Measurements from ENCODE around the gene TRIP13. TPM values are rescaled to one million over a fixed set of nuclear protein-coding genes. Genes with fewer than 3 reads are reported as not detected.
"Not testable (repeated sequence)": the region's sequence is repeated elsewhere in the genome, so short reads cannot be mapped to it uniquely, and the experiment has no call there.

The TRIP13 gene
- polyA plus RNA-seq, 1 donor from 2014 or later, result 1.6 TPM

- peaks cover 2% of the 10 kb centered on the region for H3K36me3 Mint-ChIP-seq
- H3K4me3 Mint-ChIP-seq, result no peak overlapping the region
- no peak overlapping the region for H3K27ac Mint-ChIP-seq
- peaks cover 0 to 4% (median 0%) of the 10 kb centered on the region in 3 donors for H3K9me3 Mint-ChIP-seq
- H3K27me3 Mint-ChIP-seq, result peaks cover 18% of the 10 kb centered on the region
- H3K4me1 Mint-ChIP-seq, result no peaks in the 10 kb centered on the region
Measured at GRCh38 chr5:937151-937924, 44.7 kb downstream of the TRIP13 start.

DNA sequence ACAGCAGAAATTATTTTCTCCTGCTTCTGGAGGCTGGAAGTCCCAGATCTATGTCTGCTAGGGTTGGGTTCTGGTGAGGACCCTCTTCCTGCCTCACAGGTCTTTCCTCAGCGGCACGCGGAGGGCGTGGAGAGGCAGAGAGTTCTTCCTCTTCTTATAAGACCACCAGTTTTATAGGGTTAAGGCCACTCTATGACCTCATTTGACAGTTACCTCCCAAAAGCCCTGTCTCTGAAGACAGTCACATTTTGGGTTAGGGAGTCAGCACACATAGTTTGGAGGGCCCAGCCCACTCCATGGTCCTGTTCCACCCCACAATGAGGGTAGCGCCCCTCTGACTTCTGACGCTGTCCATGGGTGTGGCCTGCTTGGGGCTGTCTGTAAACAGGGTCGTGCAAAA, 46.7 kb downstream of the TRIP13 start:
- Mint-ChIP-seq H3K27ac (peak overlapping the region in 1 of 3 donors; percentile 55), H3K9me3 (peaks cover 0 to 4% (median 0%) of the 10 kb centered on the region in 3 donors), H3K27me3 (peaks cover 25% of the 10 kb centered on the region), H3K36me3 (peaks cover 2% of the 10 kb centered on the region), H3K4me1 (peaks cover 0 to 2% (median 0%) of the 10 kb centered on the region in 3 donors), H3K4me3 (no peak overlapping the region)

GRCh38 chr5:940741-941140, 48.1 kb downstream of the TRIP13 start:
- not testable (repeated sequence) for H3K4me1 Mint-ChIP-seq, H3K4me3 Mint-ChIP-seq, H3K36me3 Mint-ChIP-seq, H3K9me3 Mint-ChIP-seq, H3K27ac Mint-ChIP-seq
- peaks cover 28% of the 10 kb centered on the region for H3K27me3 Mint-ChIP-seq

- Mint-ChIP-seq H3K36me3 (no peaks in the 10 kb centered on the region), H3K27ac (peak overlapping the region in 1 of 3 donors; percentile 42), H3K9me3 (no peaks in the 10 kb centered on the region), H3K4me3 (no peak overlapping the region), H3K4me1 (peaks cover 0 to 4% (median 0%) of the 10 kb centered on the region in 3 donors), H3K27me3 (peaks cover 42% of the 10 kb centered on the region)
Measured at GRCh38 chr5:943201-943917, 50.7 kb downstream of the TRIP13 start.

- Mint-ChIP-seq H3K36me3 (no peaks in the 10 kb centered on the region), H3K4me1 (peaks cover 0 to 4% (median 0%) of the 10 kb centered on the region in 3 donors), H3K27ac (peak overlapping the region in 1 of 3 donors; percentile 42), H3K4me3 (peak overlapping the region in 1 of 4 donors; percentile 9), H3K27me3 (peaks cover 42% of the 10 kb centered on the region), H3K9me3 (no peaks in the 10 kb centered on the region)
Measured at GRCh38 chr5:943918-944620, 51.4 kb downstream of the TRIP13 start.

DNA sequence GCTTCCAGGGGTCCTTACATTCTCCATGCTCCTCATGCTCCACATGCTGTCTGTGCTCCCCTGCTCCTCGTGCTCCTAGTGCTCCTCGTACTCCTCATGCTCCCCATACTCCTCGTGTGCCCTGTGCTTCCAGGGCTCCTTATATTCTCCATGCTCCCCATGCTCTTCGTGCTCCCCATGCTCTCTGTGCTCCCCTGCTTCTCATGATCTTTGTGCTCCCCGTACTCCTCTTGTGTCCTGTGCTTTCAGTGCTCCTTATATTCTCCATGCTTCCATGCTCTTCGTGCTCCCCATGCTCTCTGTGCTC, 51.9 kb downstream of the TRIP13 start:
- H3K27me3 Mint-ChIP-seq, result peaks cover 42% of the 10 kb centered on the region
- peak overlapping the region in 1 of 4 donors; percentile 9 for H3K4me3 Mint-ChIP-seq
- no peaks in the 10 kb centered on the region for H3K36me3 Mint-ChIP-seq
- H3K9me3 Mint-ChIP-seq, result no peaks in the 10 kb centered on the region
- H3K4me1 Mint-ChIP-seq, result peaks cover 0 to 4% (median 0%) of the 10 kb centered on the region in 3 donors
- no peak overlapping the region for H3K27ac Mint-ChIP-seq

DNA sequence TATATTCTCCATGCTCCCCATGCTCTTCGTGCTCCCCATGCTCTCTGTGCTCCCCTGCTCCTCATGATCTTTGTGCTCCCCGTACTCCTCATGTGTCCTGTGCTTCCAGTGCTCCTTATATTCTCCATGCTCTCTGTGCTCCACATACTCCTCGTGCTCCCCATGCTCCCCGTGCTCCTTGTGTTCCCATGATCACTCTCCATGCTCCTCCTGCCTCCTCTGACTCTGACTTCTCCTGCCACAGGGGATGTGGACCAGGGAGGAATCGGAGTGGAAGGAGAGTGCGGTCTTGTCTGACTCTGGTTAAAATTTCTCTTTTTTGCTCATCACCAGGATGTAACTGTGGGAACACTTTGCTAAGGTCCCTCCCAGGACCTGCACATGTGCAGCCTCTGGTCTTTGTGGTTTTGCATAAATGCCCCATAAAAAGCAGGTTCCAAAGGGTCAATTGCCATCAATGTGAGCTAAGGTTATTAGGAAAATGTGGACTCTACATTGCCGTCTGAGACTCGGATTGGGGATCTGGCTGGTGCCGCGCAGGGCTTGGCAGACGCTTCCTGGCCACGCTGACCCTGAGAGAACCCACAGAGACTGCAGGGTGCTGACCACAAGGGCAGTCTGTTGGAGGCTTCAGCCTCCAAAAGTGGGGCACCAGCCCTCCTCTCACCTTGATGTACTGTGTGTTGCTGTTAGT, 52.5 kb downstream of the TRIP13 start:
- Mint-ChIP-seq H3K27ac (no peak overlapping the region), H3K4me1 (peaks cover 0 to 8% (median under 1%) of the 10 kb centered on the region in 3 donors), H3K9me3 (no peaks in the 10 kb centered on the region), H3K36me3 (no peaks in the 10 kb centered on the region), H3K27me3 (peaks cover 47% of the 10 kb centered on the region), H3K4me3 (no peak overlapping the region)

DNA sequence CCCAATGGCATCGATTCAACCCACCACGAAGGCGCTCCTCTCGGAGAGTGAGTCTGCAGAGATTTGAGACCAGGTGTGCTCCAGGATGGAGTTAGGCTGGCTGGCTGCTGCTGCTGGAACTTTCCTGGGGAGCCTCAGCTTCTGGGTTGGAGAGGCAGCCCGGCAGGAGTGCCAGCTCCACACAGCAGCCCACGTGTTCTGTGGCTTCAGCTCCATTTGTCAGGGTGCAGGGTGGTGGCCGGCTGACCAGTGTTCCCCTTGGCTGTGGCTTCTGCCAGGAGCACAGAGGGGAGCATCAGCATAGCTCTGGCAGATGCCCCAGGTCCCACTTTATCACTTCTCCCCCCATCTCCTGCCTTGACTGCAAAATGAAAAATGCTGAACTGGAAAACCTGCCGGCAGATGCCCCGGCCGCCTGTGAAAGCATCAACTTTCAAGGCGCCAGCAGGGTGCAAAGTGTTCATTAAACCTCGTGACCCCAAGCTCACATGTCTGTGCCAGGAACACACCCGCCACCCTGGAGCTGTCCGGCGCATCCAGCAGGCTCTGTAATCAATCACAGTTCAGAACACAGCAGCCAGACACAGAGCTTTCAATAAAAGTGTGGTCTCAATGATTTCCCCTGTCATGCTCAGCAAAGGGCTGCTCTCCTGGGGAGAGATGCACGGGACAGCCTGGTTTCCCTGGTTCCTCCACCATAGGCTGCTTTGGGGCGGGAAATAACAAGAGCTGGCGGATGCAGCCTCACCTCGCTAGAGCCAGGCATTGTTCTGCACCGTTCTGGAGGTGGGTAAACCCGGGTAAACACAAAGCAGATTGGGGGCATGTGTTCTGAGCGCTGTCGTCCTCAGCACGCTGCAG, 53.2 kb downstream of the TRIP13 start:
- Mint-ChIP-seq H3K4me3 (no peak overlapping the region), H3K36me3 (no peaks in the 10 kb centered on the region)

DNA sequence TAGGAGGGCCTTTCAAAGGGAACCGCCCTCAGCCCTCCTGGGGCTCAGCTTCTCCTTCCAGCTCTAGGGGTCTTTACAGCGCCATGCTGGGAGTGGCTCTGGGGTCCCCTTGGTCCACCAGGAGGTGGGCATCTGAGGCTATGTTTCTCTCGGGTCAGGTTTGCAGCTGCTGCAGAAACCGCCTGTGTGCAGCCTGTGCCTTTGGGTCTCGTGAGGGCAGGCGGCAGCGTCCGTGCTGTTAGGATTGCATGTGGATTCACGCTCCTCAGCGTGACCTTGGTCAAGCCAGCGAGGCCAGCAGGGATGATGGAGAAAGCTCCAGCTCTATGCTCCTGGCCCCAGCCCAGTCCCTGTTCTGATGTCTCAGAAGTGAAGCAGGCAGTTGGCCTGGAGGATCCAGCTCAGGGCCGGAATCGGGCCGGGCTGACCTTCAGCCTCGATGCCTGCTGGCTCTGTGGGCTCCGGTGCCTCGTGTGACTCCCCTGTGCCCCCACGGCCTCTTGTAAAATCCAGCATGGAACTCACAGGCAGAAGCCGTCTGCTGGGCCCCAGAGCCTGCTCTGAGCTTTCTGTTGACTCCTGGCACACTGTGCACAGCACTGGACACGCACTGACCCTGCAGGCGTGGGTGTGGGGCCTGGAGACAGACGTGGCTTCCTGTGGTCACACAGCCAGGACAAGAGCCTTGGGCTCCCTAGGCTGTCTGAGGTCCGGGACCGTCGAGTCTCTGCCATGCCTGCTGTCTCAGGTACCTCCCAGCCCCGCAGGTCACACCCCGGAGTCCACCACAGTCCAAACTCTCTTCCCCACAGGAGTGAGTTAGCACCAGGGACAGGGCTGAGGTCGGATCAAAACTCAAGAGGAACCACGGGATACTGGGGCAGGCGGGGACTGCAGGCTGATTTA, 54.3 kb downstream of the TRIP13 start:
- Mint-ChIP-seq H3K27me3 (peaks cover 51% of the 10 kb centered on the region), H3K4me1 (peaks cover 0 to 10% (median 3%) of the 10 kb centered on the region in 3 donors), H3K4me3 (no peak overlapping the region), H3K27ac (no peak overlapping the region), H3K9me3 (peaks cover 0 to 7% (median 5%) of the 10 kb centered on the region in 3 donors), H3K36me3 (no peaks in the 10 kb centered on the region)

More for the DNA sequence above, 53.2 kb downstream of the TRIP13 start:
- Mint-ChIP-seq H3K4me1 (peaks cover 0 to 10% (median 3%) of the 10 kb centered on the region in 3 donors), H3K27me3 (peaks cover 50% of the 10 kb centered on the region), H3K27ac (peak overlapping the region in 1 of 3 donors; percentile 33), H3K9me3 (peaks cover 0 to 5% (median 5%) of the 10 kb centered on the region in 3 donors)

DNA sequence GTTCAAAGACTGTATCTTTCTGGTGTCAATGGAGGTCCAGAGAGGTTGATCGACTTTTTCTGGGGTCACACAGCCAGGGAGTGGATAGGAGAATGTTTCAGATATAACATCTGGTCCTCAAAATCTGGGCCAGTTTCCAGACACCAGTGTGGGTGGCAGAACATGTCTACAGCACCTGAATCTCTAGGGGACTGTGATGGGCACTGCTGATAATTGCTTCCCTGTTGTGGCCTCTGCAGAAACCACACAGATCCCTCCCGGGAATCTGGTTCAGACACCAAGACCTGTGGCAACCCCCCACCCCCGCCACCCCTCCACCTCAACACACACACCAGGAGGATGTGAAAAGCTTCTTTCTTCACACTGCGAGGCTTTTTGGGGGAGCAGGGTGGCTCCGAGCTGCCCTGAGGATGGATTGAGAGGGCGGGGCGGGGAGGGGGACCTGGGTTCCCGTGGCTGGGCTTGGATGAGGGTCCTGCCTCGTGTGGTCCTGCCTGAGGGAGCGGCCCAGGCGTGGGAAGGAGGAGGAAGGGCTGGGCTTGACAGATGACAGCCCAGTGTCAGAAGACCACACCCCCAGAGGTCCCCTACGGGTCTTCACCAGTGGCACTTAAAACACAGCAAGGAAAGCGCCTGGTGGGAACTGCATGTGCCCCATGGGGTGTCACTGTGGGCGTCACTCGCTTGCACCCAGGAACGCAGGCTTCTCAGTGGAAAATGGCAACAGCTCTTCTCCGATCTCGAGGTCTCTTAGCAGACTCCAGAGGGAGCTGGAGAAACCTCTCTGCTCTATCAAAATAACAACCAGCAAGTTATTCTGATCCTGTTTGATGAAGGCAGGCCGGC, 55.2 kb downstream of the TRIP13 start:
- H3K4me1 Mint-ChIP-seq, result peaks cover 0 to 10% (median 3%) of the 10 kb centered on the region in 3 donors
- no peak overlapping the region for H3K4me3 Mint-ChIP-seq
- peaks cover 47% of the 10 kb centered on the region for H3K27me3 Mint-ChIP-seq
- H3K36me3 Mint-ChIP-seq, result no peaks in the 10 kb centered on the region
- H3K27ac Mint-ChIP-seq, result no peak overlapping the region
- peaks cover 0 to 7% (median 5%) of the 10 kb centered on the region in 3 donors for H3K9me3 Mint-ChIP-seq

DNA sequence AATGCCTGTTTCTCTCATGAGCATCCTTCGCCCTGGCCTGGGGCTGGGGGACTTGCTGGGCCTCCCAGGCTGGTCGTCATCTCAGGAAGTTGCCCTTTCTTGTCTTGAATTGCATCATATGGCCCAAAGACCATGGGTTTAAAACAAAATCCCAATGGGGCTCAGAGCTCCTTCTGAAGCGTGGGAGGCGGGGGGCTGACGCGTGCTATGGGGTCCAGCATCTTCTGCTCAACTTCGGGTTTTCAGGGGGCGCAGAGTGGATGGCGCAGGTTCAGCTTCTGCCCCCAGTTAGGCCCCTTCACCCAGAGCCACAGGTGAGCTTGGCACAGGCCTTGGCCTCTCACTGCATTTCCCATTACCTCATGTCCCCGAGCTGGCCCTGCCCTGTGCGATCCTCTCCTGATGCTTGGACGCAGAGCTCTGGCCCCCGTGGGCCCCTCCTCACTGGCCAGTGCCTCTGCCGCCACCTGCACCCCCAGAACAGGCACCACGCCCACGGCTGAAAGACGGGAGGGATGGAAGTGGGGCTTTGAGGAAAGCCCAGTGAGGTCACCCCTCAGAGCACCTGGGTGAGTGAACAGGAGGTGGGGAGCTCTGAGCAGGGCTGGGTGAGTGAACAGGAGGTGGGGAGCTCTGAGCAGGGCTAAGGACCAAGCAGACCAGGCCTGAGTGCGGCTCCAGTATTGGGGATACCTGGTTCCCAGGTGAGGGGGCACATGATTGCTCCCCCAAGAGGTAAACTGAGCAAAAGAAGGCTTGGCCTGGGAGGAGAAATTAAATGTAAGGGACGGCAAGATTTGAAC, 56.0 kb downstream of the TRIP13 start:
- no peak overlapping the region for H3K27ac Mint-ChIP-seq
- H3K4me3 Mint-ChIP-seq, result no peak overlapping the region
- peaks cover 49% of the 10 kb centered on the region for H3K27me3 Mint-ChIP-seq
- no peaks in the 10 kb centered on the region for H3K36me3 Mint-ChIP-seq
- peaks cover 0 to 7% (median 5%) of the 10 kb centered on the region in 3 donors for H3K9me3 Mint-ChIP-seq
- peaks cover 0 to 10% (median 3%) of the 10 kb centered on the region in 3 donors for H3K4me1 Mint-ChIP-seq

DNA sequence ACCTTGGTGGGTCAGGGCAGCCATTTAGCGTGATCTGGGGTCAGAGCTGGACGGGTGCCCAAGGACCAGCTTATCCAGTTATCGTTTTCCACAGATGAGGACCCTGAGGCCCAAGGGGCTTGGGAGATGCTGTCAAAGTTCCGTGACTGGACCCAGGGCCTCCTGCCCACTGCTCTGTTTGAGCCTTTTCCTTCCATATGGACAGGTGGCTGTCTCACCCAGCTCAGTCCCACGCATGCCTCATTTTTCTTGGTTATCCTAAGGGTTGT, 56.5 kb downstream of the TRIP13 start:
- Mint-ChIP-seq H3K27ac (no peak overlapping the region), H3K9me3 (peaks cover 0 to 7% (median 5%) of the 10 kb centered on the region in 3 donors)

More for the DNA sequence above, 56.5 kb downstream of the TRIP13 start:
- Mint-ChIP-seq H3K36me3 (no peaks in the 10 kb centered on the region), H3K27me3 (peaks cover 52% of the 10 kb centered on the region), H3K4me1 (peaks cover 0 to 8% (median 3%) of the 10 kb centered on the region in 3 donors), H3K4me3 (peak overlapping the region in 2 of 4 donors; percentile 23 to 32)

Data from IgD-negative memory B cell (primary cell).